Breast epithelium (tissue), 4 donors: ENCODE results near the gene NHERF2. TPM values are rescaled to one million over a fixed set of nuclear protein-coding genes. Genes with fewer than 3 reads are reported as not detected.

Experiments
- DNase-seq, 2 donors: peaks; one replicate each; pipeline ENCODE4 v3.0.0-alpha.2; 2019; ENCODE audit warnings: low spot score in 2 of 2
- H3K27ac ChIP-seq, 2 donors: fragments of 200-600 bp; sonication (generic) in 1 of 2; one replicate each; pipeline ENCODE4 v1.5.1; 2016 to 2019; ENCODE audit warnings: mild to moderate bottlenecking in 1 of 2
- H3K27me3 ChIP-seq, 2 donors: fragments of 200-600 bp; sonication (generic) in 1 of 2; one replicate each; pipeline versions ENCODE4 v1.5.1 to v1.6.0; 2017 to 2019; ENCODE audit warnings: control low read depth in 1 of 2, mild to moderate bottlenecking in 1 of 2
- H3K36me3 ChIP-seq: fragments of 200-600 bp; one replicate; pipeline ENCODE4 v1.5.1; 2019
- H3K4me1 ChIP-seq, 2 donors: fragments of 200-600 bp; sonication (generic); one replicate each; pipeline ENCODE4 v1.5.1; 2016 to 2019; ENCODE audit warnings: control low read depth in 1 of 2
- H3K4me3 ChIP-seq, 3 donors: fragments of 200-600 bp; sonication (generic); 1 replicate in 2 of 3; 2 replicates in 1 of 3; pipeline ENCODE4 v1.5.1; 2016 to 2019; ENCODE audit warnings: mild to moderate bottlenecking in 3 of 3, moderate library complexity in 2 of 3
- H3K9me3 ChIP-seq, 2 donors: fragments of 200-600 bp; sonication (generic) in 1 of 2; one replicate each; pipeline ENCODE4 v1.5.1; 2016 to 2019; ENCODE audit warnings: control low read depth in 1 of 2
- POLR2A ChIP-seq: fragments of 450-650 bp; IDR thresholded peaks from one replicate; pipeline ENCODE4 v1.6.1; 2016; ENCODE audit warnings: antibody characterized with exemption, mild to moderate bottlenecking, moderate library complexity
- POLR2AphosphoS5 ChIP-seq, 3 donors: sonication (generic); formaldehyde crosslinking; IDR thresholded peaks; one replicate each; pipeline ENCODE4 v1.6.1; 2017; ENCODE audit warnings: antibody characterized with exemption in 3 of 3
- intact Hi-C: fragments of 100-400 bp; cut with DNase I; formaldehyde crosslinking; loops from one replicate; pipeline ENCODE4 v1.15.1; 2023; ENCODE audit warnings: low total_unique reads
- total RNA-seq, 3 donors: library from RNA; depleted of rRNA; stranded (reverse); fragments of >200 nt; gene quantifications; one replicate each; pipeline ENCODE4 v1.1.0, GENCODE V29; 2016
- TF ChIP-seq, protein P1 (sequence below), 3 donors: fragments of 450-650 bp; IDR thresholded peaks; one replicate each; pipeline ENCODE4 v1.5.1; 2016 to 2017; ENCODE audit warnings: antibody characterized with exemption in 3 of 3, mild to moderate bottlenecking in 3 of 3, moderate library complexity in 3 of 3

Gene NHERF2
- total RNA-seq, 3 donors from 2014 or later: 31.5 to 58.3 (median 38.9) TPM

DNA sequence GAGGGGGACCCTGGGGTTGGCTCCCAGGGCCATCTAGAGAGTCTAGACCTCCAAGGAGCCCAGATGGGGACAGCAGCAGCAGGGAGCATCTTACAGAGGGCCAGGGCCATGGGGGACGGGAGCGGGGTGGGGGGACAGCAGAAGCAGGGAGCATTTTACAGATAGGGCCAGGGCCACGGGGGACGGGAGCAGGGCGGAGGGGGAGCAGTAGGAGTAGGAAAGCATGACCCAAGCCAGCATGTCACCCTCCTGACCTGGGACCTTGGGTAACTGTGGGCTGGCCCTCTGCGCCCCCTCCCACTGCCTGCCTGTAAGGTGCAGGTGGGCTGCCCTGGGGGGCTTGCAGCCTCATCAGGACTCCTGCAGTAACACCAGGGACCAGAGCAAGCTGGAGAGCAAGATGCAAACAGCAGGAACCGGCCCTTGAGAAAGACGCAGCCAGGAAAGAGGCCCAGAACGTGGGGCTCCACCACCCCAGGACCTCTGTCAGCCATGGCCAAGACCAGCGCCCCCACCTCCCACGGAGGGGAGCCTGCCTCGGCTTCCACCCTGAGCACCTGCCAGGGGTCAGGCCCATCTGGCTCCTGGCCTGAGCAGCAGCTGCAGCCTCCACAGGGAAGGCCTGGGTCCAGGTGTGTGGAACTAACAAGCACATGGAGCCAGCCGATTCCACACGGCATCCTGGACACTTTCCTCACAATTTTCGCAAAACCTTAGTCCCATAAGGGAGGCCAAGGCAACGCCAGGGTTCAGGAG lies 19.4 kb upstream of the NHERF2 start:
- TF ChIP-seq, protein P1, sequence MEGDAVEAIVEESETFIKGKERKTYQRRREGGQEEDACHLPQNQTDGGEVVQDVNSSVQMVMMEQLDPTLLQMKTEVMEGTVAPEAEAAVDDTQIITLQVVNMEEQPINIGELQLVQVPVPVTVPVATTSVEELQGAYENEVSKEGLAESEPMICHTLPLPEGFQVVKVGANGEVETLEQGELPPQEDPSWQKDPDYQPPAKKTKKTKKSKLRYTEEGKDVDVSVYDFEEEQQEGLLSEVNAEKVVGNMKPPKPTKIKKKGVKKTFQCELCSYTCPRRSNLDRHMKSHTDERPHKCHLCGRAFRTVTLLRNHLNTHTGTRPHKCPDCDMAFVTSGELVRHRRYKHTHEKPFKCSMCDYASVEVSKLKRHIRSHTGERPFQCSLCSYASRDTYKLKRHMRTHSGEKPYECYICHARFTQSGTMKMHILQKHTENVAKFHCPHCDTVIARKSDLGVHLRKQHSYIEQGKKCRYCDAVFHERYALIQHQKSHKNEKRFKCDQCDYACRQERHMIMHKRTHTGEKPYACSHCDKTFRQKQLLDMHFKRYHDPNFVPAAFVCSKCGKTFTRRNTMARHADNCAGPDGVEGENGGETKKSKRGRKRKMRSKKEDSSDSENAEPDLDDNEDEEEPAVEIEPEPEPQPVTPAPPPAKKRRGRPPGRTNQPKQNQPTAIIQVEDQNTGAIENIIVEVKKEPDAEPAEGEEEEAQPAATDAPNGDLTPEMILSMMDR (IDR thresholded peaks at IDR 0.05): no peak
- TF ChIP-seq POLR2A: no peak
- TF ChIP-seq POLR2AphosphoS5 (IDR thresholded peaks at IDR 0.05): no peak
- intact Hi-C loops: loop anchor here (5.0 kb wide), 1 partner anchor 1800 kb away; no protein-coding TSS in a partner anchor
- Histone ChIP-seq H3K4me3 (peak overlapping the region in 1 of 3 donors; percentile 87), H3K9me3 (no peaks in the 10 kb centered on the region), H3K36me3 (peaks cover 4% of the 10 kb centered on the region), H3K27me3 (no peaks in the 10 kb centered on the region), H3K4me1 (peaks cover 13 to 30% of the 10 kb centered on the region in 2 donors), H3K27ac (peak overlapping the region; percentile 59 to 92)
- DNase-seq: no peak

DNA sequence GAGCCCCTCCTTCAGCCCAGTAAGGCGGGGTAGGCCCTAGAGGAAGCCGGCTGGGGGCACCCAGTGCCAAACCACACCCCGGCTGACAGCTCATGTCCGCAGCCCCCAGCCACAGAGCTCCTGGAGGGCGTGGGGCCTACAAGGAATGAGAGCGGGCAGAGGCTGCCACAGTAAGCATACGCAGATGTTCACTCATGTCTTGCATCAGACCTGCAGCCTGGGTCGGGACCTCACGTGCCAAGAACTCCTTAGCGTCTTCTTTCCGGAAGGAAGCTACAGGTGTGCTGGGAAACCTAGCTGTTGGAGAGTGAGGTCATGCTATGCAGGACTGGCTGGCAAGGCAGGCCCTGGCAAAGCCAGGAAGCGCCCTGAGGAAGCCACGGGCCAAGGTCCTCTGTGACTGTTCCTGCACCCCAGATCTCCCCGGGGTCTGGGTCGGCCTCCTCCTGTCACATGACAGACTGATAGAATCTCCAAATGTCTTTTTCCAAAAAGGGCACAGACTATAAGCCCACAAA lies 18.6 kb upstream of the NHERF2 start:
- TF ChIP-seq, protein P1 (IDR thresholded peaks at IDR 0.05): no peak
- TF ChIP-seq POLR2AphosphoS5 (IDR thresholded peaks at IDR 0.05): peak; percentile 26 to 55 (median 53)

DNA sequence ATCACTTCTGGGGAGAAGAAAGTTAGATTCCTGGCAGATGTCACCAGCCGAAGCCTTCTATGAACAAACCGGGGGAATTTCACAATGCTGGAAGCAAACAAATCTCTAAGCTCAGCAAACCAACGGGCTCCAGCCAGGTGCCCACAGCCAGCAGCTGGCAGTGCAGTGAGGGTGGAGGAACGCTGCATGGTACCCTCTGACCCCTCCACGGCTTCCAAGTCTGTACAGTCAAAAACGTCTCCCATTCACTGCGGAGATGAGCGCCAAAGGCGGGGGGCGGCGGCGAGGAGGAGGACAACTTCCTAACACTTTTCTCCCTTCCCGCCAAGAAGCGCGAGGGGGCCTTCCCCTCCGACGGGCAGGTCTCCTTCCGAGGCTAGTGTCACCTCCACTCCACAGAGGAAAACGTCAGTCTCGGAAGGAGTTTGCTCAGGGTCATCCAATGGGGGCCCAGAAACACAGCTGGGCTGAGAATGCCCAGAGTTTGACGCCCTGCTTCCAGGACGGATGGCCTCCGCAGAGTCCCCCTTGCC lies 18.0 kb upstream of the NHERF2 start:
- H3K4me1 ChIP-seq: peaks cover 13 to 30% of the 10 kb centered on the region in 2 donors
- TF ChIP-seq POLR2AphosphoS5 (IDR thresholded peaks at IDR 0.05) (no peak), POLR2A (no peak)
- TF ChIP-seq, protein P1 (IDR thresholded peaks at IDR 0.05): no peak
- no peaks in the 10 kb centered on the region for H3K9me3 ChIP-seq
- DNase-seq: no peak
- H3K4me3 ChIP-seq: peak overlapping the region; percentile 87 to 96 (median 87)
- intact Hi-C loops: loop anchor here (5.0 kb wide), 1 partner anchor 1801 kb away; no protein-coding TSS in a partner anchor
- H3K27me3 ChIP-seq: no peaks in the 10 kb centered on the region
- peak overlapping the region; percentile 92 to 97 for H3K27ac ChIP-seq
- no peaks in the 10 kb centered on the region for H3K36me3 ChIP-seq

More for the DNA sequence above, 18.6 kb upstream of the NHERF2 start:
- Histone ChIP-seq H3K27ac (peak overlapping the region; percentile 59 to 92), H3K4me3 (peak overlapping the region; percentile 87 to 96 (median 87)), H3K9me3 (no peaks in the 10 kb centered on the region), H3K4me1 (peaks cover 13 to 30% of the 10 kb centered on the region in 2 donors), H3K36me3 (no peaks in the 10 kb centered on the region), H3K27me3 (no peaks in the 10 kb centered on the region)
- DNase-seq: peak in 1 of 2 donors; percentile 75
- intact Hi-C loops: loop anchor here (5.0 kb wide), 1 partner anchor 1801 kb away; no protein-coding TSS in a partner anchor

DNA sequence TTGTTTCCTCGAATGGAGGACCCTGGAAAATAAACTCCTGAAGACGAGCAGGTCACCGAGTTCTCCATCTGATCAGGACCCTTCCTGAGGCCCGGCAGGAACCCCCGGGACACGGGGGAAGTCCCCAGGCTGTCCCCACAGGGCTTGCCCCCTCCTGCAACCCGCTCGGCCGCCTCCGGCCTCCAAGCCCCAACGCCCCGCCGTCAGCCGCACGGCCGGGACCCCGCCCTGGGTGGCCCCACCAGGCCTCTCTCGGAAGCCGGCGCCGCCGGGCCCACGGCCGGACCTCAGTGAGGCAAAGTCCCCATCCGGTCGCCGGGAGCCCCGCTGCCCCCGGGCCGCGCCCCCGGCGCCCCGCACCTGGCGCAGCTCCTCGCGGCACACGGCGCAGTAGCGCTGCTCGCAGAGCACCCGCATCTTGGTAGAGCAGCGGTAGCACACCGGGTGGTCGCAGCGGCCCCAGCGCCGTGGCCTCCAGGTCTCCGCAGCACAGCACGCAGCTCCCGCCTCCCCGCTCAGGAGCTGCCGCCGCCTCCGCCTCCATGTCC lies 17.5 kb upstream of the NHERF2 start:
- H3K27ac ChIP-seq: peak overlapping the region; percentile 92 to 97
- DNase-seq: no peak
- H3K9me3 ChIP-seq: no peaks in the 10 kb centered on the region
- H3K4me3 ChIP-seq: peak overlapping the region; percentile 87 to 96 (median 87)
- H3K4me1 ChIP-seq: peaks cover 11 to 26% of the 10 kb centered on the region in 2 donors
- intact Hi-C loops: loop anchor here (5.0 kb wide), 1 partner anchor 1802 kb away; no protein-coding TSS in a partner anchor
- TF ChIP-seq, protein P1 (IDR thresholded peaks at IDR 0.05): no peak
- TF ChIP-seq POLR2AphosphoS5 (IDR thresholded peaks at IDR 0.05): no peak
- TF ChIP-seq POLR2A: no peak
- H3K27me3 ChIP-seq: no peaks in the 10 kb centered on the region
- H3K36me3 ChIP-seq: no peaks in the 10 kb centered on the region
